A375 (cell line): Measurements from ENCODE around the gene PAM16. TPM values are rescaled to one million over a fixed set of nuclear protein-coding genes. Genes with fewer than 3 reads are reported as not detected.

Experiments used
- total RNA-seq: library from RNA; depleted of rRNA; stranded (reverse); fragments of >200 nt; shearing (Covaris generic); gene quantifications from 2 replicates; pipeline ENCODE4 v1.2.3, GENCODE V29; 2014; rRNA removed

The PAM16 gene
- total RNA-seq = 132 and 137 TPM in 2 replicates

GRCh38 chr16:4350787-4351659 is at the start of gene PAM16:
Gene PAM16, minus strand, starts transcription at chr16:4351321. Its CDS starts 87 bp downstream, at chr16:4351234.

GRCh38 chr16:4371357-4372000 is 20.4 kb upstream of the PAM16 start, which contains the start of gene VASN:
Gene VASN, plus strand, starts transcription at chr16:4371848. Its CDS starts 9,030 bp downstream, at chr16:4380878.

DNA sequence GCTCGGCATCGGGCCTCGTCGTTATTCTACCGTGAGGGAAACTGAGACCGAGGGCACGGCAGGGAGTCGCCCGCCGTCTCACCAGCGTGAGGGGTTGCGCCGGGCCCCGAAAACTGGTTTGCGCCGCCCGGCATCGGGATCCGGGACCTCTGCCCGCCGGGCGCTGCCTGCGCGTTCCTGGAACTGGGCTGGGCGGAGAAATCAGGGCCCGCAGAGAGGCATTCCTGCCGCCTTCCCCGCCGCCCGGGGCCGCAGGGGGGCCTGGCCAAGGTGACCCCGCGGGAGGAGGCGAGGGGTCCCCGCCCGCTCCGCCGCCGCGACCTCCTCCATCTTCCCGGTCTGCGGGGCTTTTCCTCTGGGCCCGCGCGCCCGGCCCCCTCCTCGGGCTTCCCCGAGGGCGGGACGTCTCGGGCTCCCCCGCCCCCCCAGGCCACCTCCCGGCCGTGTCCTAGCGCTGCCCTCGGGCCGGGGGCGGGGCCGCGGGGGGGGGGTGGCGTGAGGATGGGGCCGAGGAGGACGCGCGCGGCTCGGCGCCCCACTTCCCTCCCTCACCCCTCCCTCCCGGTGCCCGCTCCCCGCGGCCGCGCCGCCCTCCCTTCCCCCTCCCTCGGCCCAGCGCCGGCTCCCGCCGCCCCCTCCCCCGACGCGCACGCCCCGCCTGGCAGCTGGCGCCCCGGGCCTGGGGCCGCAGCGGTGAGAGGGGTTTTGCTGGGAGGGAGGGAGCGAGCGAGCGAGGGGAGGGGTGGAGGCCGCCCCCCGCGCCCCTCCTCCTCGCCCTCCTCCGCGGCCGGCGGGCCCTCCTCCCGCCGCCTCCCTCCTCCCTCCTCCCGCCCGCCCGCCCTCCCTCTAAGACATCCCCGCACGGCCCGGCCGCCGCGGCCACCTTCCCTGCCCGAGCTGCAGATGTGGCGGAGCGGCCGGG is 35.7 kb downstream of the PAM16 start, which contains the start of gene GLIS2:
GLIS2 (plus strand) TSS at position 882 of the 922 bp plus-strand sequence. CDS start 16,214 bp downstream, outside the sequence.

Other genes starting within 250 kb of the PAM16 start
- gene ADCY9, start 234.9 kb downstream of the PAM16 start, total RNA-seq = 5.6 and 7.4 TPM in 2 replicates
- gene SRL, start 109.2 kb downstream of the PAM16 start, total RNA-seq = not detected in 2 replicates
- 34.0 and 48.6 TPM in 2 replicates for gene TFAP4, start 78.3 kb downstream of the PAM16 start, total RNA-seq
- gene GLIS2, start 35.3 kb downstream of the PAM16 start, total RNA-seq = 1.8 and 2.9 TPM in 2 replicates
- 1.6 and 1.9 TPM in 2 replicates for gene VASN, start 20.5 kb upstream of the PAM16 start, total RNA-seq
- 24.9 and 30.9 TPM in 2 replicates for gene CORO7, start 65.3 kb upstream of the PAM16 start, total RNA-seq
- gene DNAJA3, start 74.5 kb upstream of the PAM16 start, total RNA-seq = 112 and 124 TPM in 2 replicates
- 106 and 129 TPM in 2 replicates for gene NMRAL1, start 123.3 kb upstream of the PAM16 start, total RNA-seq
- gene HMOX2, start 125.1 kb upstream of the PAM16 start, total RNA-seq = 99.2 and 106 TPM in 2 replicates
- 8.0 and 8.1 TPM in 2 replicates for gene CDIP1, start 187.5 kb upstream of the PAM16 start, total RNA-seq
- gene C16orf96, start 205.0 kb upstream of the PAM16 start, total RNA-seq = not detected in 2 replicates